ENCODE results near the gene GABRE. TPM values are rescaled to one million over a fixed set of nuclear protein-coding genes. Genes with fewer than 3 reads are reported as not detected.
A peak's percentile ranks its signal among the peaks of the same experiment; 100 is the strongest.

The GABRE gene
- polyA plus RNA-seq, 1 experiment, result 13.9 TPM

DNA sequence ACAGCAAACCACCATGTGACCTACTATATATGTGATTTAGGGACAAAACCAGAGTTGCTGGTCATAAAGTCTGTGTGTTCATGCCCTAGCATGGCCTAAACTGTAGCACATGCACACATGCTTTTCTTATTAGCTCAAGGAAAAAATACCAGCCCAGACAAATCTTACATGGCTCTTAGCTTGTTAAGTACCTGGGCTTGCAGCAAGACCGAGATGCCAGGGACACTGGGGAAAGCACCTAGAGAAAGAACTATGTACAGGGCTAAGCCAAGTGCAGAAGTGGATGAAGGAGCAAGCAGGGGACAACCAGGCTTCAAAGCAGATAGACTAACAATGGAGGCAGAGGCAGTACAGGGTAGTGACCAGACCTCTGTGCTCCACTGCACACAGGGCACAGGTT lies 3.4 kb upstream of the GABRE start:
- TF ChIP-seq CTCF (IDR thresholded peaks at IDR 0.05; ENCODE audit: low read depth, low read length), result no peak
- H3K4me3 ChIP-seq (ENCODE audit: low read depth, low read length), result no peak overlapping the region
- H3K27me3 ChIP-seq (ENCODE audit: control insufficient read depth, insufficient read depth, low read length), result peaks cover 4% of the 10 kb centered on the region
- no peaks in the 10 kb centered on the region for H3K9me3 ChIP-seq (ENCODE audit: control insufficient read depth, insufficient read depth, low read length)
- no peak overlapping the region for H3K27ac ChIP-seq (ENCODE audit: low read depth, low read length)
- CTCF ChIA-PET, result interaction anchor here (1.3 kb wide), 1 partner anchor 118 kb away, joined by 3 read pairs; no protein-coding TSS in a partner anchor
- POLR2A ChIA-PET, result interaction anchor here (0.7 kb wide), 1 partner anchor 89 kb away, joined by 4 read pairs; no protein-coding TSS in a partner anchor
- DNase-seq (ENCODE audit: low read depth, low spot score), result no peak

DNA sequence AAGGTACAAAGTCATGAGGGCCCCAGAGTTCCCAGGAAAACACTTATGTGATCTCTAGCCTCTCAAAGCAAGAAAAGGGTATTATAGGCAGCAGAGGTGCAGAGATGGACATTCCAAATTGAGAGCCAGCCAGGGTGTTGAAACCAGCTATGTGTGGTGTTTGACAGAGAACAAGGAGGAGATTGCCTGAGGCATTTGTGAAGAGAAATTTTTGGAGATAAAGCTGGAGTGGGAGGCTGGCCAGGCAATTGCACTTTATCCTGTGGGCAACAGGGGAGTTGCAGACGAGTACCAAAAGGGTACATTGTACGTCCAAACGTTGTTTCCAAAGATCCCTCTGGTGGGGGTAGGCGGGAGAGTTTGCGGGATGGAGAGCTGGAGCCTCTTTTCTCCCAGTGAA lies 2.5 kb upstream of the GABRE start:
- ChIA-PET POLR2A (interaction anchor here (0.7 kb wide), 1 partner anchor 88 kb away, joined by 4 read pairs; no protein-coding TSS in a partner anchor), CTCF (interaction anchor here (1.3 kb wide), 1 partner anchor 117 kb away, joined by 3 read pairs; no protein-coding TSS in a partner anchor)
- no peak overlapping the region for H3K4me3 ChIP-seq (ENCODE audit: low read depth, low read length)
- no peak for TF ChIP-seq CTCF (IDR thresholded peaks at IDR 0.05; ENCODE audit: low read depth, low read length)
- no peak overlapping the region for H3K27ac ChIP-seq (ENCODE audit: low read depth, low read length)
- H3K9me3 ChIP-seq (ENCODE audit: control insufficient read depth, insufficient read depth, low read length), result no peaks in the 10 kb centered on the region
- DNase-seq (ENCODE audit: low read depth, low spot score), result no peak
- H3K27me3 ChIP-seq (ENCODE audit: control insufficient read depth, insufficient read depth, low read length), result peaks cover 4% of the 10 kb centered on the region

- no peak for TF ChIP-seq CTCF (IDR thresholded peaks at IDR 0.05; ENCODE audit: low read depth, low read length)
- H3K4me3 ChIP-seq (ENCODE audit: low read depth, low read length), result no peak overlapping the region
- POLR2A ChIA-PET, result no interaction called here
- H3K27ac ChIP-seq (ENCODE audit: low read depth, low read length), result no peak overlapping the region
- CTCF ChIA-PET, result no interaction called here
- H3K9me3 ChIP-seq (ENCODE audit: control insufficient read depth, insufficient read depth, low read length), result no peaks in the 10 kb centered on the region
- no peak for DNase-seq (ENCODE audit: low read depth, low spot score)
- H3K27me3 ChIP-seq (ENCODE audit: control insufficient read depth, insufficient read depth, low read length), result peaks cover 4% of the 10 kb centered on the region
Measured at GRCh38 chrX:151975736-151976275, 1.3 kb upstream of the GABRE start.

DNA sequence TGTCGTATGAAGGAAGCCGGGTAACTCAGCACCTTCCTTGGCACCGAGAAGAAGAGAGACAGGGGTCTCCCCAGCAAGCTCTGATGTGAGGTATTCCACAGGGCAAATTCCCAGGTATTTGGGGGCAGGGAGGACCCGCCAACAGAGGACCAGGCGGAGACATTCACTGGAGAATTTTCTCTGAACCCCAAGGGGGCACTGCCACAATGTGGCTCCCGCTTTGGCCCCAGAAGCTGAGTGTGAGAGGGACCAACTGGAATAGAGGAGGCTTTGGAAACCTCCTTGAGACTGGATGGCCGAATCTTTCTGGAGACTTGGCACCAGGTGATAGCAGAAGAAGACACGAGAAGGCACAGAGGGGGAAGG lies 735 bp upstream of the GABRE start:
- Histone ChIP-seq H3K27me3 (ENCODE audit: control insufficient read depth, insufficient read depth, low read length) (peaks cover 4% of the 10 kb centered on the region), H3K9me3 (ENCODE audit: control insufficient read depth, insufficient read depth, low read length) (no peaks in the 10 kb centered on the region), H3K4me3 (ENCODE audit: low read depth, low read length) (no peak overlapping the region), H3K27ac (ENCODE audit: low read depth, low read length) (no peak overlapping the region)
- TF ChIP-seq CTCF (IDR thresholded peaks at IDR 0.05; ENCODE audit: low read depth, low read length), result no peak
- no peak for DNase-seq (ENCODE audit: low read depth, low spot score)
- ChIA-PET CTCF (no interaction called here), POLR2A (no interaction called here)

- Histone ChIP-seq H3K27ac (ENCODE audit: low read depth, low read length) (no peak overlapping the region), H3K9me3 (ENCODE audit: control insufficient read depth, insufficient read depth, low read length) (no peaks in the 10 kb centered on the region), H3K4me3 (ENCODE audit: low read depth, low read length) (peak overlapping the region; percentile 64), H3K27me3 (ENCODE audit: control insufficient read depth, insufficient read depth, low read length) (peaks cover 4% of the 10 kb centered on the region)
- no peak for TF ChIP-seq CTCF (IDR thresholded peaks at IDR 0.05; ENCODE audit: low read depth, low read length)
- no peak for DNase-seq (ENCODE audit: low read depth, low spot score)
- POLR2A ChIA-PET, result interaction anchor here (0.9 kb wide), 1 partner anchor 11 kb away, joined by 5 read pairs; no protein-coding TSS in a partner anchor
- CTCF ChIA-PET, result no interaction called here
Measured at GRCh38 chrX:151973851-151974335, 583 bp downstream of the GABRE start.
